Activated naive CD8-positive, alpha-beta T cell treated with anti-CD3 and anti-CD28 coated beads, Interleukin-2, amount 50 U/mL, for 16 hours (primary cell): ENCODE results near the gene ATRNL1.

Experiments
- DNase-seq: peaks from one replicate; pipeline ENCODE4 v3.0.0-alpha.2; 2020; ENCODE audit warnings: low read depth, low spot score

ATRNL1 gene, protein sequence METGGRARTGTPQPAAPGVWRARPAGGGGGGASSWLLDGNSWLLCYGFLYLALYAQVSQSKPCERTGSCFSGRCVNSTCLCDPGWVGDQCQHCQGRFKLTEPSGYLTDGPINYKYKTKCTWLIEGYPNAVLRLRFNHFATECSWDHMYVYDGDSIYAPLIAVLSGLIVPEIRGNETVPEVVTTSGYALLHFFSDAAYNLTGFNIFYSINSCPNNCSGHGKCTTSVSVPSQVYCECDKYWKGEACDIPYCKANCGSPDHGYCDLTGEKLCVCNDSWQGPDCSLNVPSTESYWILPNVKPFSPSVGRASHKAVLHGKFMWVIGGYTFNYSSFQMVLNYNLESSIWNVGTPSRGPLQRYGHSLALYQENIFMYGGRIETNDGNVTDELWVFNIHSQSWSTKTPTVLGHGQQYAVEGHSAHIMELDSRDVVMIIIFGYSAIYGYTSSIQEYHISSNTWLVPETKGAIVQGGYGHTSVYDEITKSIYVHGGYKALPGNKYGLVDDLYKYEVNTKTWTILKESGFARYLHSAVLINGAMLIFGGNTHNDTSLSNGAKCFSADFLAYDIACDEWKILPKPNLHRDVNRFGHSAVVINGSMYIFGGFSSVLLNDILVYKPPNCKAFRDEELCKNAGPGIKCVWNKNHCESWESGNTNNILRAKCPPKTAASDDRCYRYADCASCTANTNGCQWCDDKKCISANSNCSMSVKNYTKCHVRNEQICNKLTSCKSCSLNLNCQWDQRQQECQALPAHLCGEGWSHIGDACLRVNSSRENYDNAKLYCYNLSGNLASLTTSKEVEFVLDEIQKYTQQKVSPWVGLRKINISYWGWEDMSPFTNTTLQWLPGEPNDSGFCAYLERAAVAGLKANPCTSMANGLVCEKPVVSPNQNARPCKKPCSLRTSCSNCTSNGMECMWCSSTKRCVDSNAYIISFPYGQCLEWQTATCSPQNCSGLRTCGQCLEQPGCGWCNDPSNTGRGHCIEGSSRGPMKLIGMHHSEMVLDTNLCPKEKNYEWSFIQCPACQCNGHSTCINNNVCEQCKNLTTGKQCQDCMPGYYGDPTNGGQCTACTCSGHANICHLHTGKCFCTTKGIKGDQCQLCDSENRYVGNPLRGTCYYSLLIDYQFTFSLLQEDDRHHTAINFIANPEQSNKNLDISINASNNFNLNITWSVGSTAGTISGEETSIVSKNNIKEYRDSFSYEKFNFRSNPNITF (N-terminal part only)

DNA sequence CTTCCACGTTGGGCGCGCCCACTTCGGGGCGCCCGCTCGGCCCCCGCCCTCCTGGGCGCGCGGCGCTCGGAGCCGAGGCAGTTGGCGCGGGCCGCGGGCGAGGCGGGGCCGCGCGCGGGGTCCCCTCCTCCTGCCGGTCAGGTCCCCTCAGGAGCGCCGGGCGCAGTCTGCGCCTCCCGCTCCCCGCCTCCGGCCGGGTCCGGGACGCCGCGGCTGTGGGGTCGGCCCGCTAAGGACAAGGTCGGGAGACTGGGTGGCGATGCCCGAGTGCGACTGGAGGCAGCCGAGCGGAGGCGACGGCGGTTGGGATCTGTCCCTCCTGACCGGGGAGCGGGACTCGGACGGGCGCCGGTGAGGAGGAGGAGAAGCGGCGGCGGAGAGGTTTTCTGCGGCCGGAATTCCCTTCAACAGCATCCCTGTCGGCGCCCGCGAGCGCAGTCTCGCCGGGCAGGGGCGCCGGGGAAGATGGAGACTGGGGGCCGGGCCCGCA is at the start of gene ATRNL1:
Gene ATRNL1, plus strand, starts transcription at position 80 of the 490 bp plus-strand sequence. Its CDS starts 386 bp downstream, at position 466.
- no peak for DNase-seq

DNA sequence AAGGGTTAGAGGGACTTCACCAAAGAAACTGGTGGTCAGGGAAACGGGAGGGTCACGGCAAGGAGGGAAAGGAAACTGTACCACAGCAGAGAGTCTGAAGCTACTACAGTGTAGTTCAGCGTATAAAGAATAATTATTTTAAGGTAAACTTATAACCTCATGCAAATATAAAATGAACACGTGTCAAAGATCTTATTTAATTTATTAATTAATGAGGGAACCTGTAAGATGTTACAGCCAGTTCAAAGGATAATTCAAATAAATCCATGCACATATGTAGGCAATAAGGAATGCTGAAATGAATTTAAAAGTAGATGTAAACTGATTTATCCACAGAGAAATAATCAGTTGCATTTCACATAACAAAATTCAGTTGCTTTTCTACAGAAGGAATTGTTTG is 49.4 kb upstream of the ATRNL1 start:
- no peak for DNase-seq

DNA sequence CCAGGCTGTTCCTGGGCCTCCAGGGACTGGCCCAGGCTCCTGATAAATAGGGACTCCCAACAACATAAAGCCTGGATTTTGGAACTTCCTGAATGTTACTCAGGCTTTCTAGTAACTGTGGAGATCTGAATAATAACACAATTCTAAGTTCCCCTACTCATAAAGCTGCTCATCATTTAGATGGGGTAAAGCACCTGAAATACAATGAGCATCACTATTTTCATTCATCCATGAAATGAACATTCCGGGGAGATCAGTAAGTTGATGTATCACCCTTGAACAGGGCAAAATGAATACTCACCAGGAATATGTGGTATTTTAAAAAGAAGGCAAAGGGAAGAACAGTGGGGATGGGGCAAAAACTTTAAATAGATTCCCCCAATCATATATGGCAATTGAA is 48.3 kb upstream of the ATRNL1 start:
- DNase-seq: no peak

DNA sequence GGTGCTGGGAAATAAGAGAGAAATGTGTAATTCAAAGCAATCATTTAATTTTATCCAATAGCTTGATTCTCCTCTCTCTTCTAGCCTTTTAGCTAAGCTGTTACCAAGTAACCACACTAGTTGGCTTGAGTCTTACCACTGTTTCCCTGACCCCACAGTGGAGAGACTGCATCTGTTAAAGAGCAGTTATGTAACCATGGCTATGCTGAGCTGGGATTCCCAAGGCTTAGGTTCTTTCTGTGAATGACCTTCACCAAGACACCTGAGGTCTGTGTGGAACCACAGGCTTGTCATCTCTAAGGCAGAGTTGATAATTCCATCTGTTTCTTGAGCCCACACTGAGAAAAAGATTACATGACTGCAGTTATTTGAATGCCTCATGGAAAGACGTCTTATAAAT is 47.7 kb upstream of the ATRNL1 start:
- no peak for DNase-seq

DNA sequence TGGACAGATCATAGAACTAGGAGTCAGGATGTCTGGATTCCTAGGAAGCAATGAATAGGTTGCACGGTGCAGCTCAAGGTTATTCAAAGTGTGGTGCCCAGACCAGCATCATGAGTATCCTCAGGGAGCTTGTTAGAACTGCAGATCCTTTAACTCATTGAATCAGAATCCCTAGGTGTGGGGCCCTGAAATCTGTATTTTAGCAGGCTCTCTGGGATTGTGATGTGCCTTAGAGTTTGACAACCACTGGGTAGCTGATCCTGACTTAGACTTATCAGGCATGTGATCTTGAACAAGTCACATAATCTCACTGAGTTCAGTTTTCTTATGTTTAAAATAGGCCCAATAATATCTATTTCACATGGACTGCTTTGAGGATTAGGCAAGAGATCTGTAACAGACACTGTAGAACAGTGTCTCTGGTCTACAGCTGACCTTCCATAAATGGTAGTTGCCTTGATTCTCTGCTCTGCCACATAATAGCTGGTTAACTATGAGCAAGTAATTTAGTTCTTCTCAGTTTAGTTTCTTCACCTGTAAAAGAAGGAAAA is 46.4 kb upstream of the ATRNL1 start:
- DNase-seq: no peak

DNA sequence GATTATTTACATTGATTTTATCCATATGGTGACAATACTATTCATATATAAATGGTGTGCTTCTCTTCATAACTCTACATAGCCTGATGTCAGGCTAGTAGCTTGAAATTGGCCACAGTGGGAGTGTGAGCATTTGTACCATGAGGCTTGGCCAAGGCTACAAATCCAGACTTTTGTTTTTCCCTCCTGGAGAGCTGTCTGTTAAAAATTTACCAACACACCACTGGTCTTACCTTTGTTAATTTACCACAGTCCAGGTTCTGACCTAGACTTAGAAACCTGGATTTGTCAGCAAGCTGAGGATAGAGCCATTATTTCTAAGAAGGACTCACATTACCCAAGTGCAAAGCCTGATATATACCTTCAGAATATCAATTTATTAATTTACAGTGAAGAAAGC is 45.5 kb upstream of the ATRNL1 start:
- DNase-seq: no peak

DNA sequence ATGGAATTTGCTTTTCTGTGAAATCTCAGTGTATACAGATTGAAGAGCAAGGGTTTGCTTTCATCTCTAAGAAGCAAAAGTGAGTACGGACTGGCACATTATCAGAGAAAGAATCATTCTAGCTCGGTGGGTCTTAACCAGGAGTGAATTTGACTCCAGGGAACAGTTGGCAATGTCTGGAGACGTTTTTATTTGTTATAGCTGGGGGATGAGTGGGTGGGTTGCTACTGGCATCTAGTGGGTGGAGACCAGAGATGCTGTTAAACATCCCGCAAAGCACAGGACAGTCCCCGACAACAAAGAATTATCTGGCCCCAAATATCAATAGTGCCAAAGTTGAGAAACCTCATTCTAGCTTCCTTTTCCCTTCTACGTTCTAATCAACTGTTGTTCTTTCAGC is 43.8 kb upstream of the ATRNL1 start:
- DNase-seq: no peak

DNA sequence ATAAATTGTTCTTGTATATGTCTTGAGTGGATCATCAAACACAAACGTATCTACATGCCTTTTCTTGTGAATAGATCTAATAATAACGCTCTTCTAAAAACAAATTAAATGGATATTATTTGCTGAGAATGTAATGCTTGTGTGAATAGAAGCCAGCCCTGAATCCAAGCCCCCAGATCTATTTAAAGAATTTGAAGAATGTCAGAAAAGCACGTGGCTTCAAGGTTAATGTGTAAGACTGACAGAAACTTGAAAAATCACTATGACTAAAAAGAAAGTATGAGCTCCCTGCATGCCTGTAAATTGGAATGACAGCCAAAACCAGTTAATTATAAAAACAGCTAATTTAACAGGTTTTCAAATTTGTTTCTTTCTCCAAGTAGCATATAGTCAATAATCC is 43.2 kb upstream of the ATRNL1 start:
- no peak for DNase-seq

DNA sequence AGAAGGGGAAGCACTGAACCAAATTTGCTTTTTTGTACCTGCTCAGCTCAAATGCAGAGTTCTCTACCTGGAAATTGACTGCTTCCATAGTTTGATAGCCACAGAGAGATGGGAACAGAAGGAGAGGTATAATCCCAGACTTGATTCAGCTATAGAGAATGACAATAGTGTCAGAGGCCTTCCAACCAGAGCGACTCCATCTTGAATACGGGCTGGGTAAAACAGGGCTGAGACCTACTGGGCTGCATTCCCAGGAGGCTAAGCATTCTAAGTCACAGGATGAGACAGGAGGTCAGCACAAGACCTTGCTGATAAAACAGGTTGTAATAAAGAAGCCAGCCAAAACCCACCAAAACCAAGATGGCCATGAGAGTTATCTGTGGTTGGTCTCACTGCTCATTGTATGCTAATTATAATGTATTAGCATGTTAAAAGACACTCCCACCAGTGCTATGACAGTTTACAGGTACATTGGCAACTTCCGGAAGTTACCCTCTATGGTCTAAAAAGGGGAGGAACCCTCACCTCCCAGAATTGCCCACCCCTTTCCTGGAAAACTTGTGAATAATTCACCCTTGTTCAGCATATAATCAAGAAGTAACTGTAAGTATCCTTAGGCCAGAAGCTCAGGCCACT is 42.7 kb upstream of the ATRNL1 start:
- DNase-seq: no peak

DNA sequence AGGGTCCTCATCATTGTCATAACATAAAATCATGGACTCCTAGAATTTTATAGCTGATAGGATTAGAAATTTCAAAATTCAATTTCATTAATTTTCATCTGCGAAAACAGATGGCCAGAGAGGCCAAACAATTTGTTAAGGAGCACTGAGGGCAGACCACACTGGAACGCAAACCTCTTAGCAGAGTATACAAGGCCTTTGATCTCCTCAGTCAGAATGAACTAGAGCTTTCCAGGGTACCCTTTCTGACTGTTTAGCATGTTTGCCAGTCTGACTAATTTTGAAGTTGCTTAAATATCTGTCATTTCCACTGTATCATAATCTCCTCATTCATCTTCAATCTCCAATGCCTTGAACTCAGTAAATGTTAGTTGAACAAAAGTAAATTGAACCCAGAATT is 41.9 kb upstream of the ATRNL1 start:
- DNase-seq: no peak

DNA sequence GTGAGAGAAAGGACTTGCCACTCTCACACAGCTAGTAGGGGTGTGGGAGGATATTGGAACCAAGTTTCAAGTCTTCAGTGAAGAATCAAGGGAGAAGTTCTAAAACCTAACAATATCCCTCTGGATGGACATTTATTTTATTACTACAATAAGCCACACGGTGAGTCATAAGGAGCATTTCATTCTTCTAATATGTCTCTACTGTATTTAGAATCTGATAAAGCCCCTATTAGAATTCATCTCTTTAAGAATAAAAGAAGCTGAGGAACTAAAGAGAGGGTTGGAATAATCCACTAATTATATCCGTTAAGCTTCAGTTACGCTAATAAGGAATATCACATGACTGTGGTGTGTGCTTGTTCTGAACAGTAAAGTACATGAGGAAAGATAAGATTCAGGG is 40.9 kb upstream of the ATRNL1 start:
- DNase-seq: no peak

DNA sequence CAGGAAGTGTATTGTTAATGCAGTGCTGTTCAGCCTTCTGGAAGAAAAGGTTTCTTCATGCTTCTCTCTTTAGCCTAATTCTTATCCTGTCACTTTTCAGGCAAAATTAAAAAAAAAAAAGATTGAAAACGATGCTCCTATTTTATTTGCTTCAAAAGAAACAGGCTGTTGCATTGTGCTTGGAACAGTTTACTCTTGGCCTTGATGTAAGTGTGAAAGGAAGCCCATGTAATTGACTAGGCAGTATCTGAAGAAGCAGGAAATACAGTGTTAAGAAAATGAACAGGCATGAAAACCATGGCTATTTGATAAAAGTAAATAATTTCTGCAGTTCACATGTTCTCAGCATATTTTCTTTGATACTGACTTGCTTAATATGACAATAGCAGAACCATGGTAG is 40.4 kb upstream of the ATRNL1 start:
- DNase-seq: no peak

DNA sequence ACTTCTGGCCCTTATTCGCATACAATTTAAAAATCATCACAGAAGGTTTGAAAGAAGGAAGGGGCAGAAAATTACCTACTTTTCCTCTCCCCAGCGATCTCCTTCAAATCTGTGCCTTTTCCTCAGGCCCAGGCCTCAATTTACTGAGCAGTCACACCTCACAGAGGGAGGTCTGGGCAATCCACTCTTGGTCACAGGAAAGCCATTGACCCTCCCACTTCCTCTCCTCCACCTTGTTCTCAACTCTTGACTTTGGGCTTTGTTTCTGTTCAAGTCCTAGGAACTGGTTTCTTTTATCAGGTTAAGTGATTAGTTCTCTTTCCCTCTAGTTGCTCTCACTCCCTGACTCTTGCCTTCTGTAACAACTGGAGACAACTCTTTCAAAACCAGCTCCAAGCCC is 37.0 kb upstream of the ATRNL1 start:
- no peak for DNase-seq

DNA sequence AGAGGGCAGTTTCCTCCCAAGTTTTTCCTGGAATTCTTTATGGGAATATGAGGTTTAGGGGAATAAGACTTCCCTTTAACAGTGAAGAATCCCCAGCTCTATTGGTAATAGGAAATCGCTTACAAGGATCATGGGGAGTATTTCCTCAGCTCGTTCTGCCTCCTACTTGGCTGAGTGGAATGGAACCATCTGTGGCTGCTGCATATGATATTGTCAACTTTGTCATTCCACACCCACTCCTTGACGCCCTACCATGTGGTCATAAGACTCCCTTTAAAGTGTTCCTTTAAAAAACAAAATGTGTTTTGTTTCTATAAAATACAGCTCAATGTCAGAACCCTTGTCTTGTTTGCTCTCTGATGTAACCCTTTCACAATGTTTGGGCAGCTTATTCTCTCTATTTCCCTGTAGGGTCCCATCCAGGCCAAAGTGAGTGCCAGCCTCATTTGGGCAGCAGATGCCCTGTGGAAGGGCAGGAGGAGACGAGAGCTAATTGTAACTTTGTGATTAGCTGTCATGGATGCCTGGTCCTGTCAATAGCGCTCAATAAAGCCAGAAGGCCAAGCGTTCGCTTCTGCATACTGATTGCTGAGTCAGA is 33.8 kb upstream of the ATRNL1 start:
- no peak for DNase-seq

DNA sequence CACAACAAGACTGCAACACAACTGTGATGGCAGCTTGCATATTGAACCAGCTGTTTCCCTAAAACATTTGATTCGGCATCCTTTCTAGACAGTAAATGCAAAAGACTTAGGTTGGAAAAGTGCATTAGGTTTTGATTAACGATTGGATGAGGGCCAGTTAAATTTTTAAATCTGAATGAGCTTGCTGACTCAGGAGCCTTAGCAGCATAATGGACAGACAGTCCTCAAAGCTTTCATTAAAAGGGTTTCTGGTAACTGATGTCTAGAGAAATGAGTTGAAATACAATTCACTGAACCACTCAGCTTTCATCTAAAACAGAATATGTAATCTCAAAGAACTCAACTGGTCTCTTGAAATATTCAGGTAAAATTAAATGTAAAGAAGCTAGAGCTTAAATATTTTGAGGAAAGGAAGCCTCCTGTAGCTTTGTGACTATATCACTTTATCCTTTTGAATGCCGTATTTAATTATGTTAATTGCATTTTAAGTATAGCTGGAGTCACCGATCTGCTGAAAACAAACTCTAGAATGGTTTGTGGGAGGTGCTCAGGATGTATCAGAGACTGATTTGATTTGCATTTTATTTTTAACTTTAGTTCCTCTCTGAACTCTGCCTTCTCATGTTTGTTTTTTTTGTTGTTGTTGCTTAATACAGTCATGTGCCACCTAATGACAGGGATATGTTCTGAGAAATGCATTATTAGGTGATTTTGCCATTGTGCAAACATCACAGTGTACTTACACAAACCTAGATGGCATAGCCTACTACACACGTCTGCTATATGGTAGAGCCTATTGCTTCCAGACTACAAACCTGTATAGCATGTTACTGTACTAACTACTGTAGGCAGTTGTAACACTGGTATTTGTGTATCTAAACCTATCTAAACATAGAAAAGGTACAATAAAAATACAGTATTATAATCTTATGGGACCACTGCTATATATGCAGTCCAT is 29.2 kb upstream of the ATRNL1 start:
- DNase-seq: no peak

DNA sequence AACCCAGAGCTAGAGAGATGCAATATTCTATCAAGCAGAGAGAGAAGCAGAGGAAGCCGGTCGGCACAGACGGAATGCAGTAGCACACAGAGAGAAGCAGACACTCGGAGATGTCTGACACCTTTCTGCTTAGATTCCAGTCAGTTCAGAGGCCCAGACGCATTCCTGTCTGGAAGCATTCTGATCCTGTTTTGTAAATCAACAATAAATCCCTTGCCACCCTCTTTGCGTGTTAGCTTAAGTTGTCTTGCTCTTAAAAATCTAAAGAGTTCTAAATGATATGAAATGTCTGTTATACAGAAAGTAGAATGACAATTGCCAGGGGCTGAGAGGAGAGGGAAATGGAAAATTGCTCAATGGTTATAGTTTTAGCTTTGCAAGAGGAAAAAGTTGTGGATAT is 27.4 kb upstream of the ATRNL1 start:
- DNase-seq: no peak

DNA sequence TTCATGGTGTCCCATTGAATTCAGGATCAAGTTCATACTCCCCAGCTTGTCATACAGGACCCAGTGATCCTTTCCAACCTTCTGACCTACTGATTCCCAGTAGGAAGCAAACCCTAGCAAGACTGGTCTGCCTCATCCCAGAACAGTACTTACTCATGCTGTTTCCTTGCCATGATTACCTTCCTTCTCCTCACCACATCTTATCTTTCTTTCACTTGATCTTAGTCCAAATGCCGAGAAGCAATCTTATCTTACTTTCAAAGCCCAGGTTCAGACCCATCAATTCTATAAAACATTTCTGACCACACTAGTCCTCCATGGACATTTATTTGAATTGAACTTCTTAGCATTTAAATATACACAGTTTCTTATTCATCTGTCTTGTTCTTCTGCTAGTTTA is 26.6 kb upstream of the ATRNL1 start:
- DNase-seq: no peak

DNA sequence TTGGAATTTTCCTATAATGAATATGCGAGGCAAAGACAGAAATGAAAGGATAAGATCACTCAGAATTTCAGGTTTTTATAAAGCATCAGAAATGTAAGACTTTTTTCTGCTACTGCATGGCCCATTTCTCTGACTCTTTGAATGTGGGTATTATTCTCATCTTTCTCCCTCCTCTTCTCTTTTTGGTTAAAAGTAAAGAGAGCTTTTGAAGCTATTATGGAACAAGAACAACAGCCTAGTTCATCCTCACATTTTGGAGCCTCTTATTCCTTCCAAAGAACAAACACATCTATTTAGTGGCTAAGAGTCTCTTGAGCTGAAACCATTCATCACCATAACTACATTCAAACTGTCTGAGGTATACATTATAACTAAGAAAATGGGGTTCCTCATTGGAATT is 19.4 kb upstream of the ATRNL1 start:
- no peak for DNase-seq

DNA sequence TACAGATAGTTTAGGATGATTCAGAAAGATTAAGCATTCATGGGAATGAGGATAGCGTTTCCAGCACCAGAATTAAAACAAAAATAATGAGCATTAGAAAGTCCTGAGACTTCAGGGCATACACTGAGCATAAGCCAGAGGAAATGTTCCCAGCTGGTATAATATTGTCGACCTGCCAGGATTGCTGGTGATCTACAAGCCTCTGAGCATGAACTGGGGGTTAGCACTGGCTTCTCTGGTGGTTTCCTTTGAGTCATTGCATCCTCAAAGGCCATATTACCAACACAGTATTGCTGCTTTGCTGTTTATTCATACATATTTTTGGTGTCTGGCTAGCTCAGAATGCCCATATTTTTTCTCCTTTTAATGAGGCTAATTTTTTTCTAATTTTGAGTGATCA is 10.7 kb upstream of the ATRNL1 start:
- DNase-seq: no peak
